ENCODE measurements around the gene LRRC18.
A peak's percentile ranks its signal among the peaks of the same experiment; 100 is the strongest.

The LRRC18 gene

DNA sequence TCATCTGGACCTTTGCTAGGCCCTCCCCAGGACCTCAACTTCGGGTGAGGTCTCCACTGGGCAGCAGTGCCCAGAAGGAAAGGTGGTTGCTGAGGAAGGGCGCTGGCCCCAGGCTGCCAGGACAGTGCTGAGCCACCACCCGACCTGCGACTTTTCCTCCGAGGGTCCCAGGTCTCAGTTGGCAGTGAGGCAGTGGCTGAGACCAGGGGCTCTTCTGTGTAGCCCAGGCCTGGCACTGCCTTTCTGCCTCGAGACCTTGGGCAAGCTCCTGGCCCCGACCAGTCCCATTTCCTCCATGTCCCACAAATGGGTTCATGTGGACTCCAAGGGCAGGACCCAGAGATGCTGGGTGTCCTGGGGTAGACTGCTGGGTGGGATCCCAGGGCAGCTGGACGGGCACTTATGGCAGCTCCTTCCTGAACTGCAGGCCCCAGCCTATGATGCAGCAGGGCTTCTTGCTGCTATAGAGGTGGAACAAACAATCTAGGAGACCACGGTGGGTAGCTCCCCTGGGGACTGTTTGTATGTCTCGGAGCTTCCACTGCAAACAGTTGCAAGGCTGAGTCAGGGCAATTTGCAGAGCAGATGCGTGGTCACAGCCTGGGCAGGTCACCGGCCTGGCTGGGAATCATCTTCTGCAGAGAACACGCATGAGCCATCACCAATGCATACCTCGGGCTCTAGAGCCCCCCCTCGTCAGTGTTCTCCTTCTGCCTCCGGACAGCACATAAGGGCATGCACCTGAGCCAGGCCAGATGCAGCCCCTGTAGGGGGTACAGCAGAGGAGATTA lies 17.9 kb upstream of the LRRC18 start:
- H3K4me3 ChIP-seq (ENCODE audit: low read depth, low read length), result no peak overlapping the region
- DNase-seq (ENCODE audit: low read depth), result peak; percentile 17
- TF ChIP-seq, protein P1, sequence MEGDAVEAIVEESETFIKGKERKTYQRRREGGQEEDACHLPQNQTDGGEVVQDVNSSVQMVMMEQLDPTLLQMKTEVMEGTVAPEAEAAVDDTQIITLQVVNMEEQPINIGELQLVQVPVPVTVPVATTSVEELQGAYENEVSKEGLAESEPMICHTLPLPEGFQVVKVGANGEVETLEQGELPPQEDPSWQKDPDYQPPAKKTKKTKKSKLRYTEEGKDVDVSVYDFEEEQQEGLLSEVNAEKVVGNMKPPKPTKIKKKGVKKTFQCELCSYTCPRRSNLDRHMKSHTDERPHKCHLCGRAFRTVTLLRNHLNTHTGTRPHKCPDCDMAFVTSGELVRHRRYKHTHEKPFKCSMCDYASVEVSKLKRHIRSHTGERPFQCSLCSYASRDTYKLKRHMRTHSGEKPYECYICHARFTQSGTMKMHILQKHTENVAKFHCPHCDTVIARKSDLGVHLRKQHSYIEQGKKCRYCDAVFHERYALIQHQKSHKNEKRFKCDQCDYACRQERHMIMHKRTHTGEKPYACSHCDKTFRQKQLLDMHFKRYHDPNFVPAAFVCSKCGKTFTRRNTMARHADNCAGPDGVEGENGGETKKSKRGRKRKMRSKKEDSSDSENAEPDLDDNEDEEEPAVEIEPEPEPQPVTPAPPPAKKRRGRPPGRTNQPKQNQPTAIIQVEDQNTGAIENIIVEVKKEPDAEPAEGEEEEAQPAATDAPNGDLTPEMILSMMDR (IDR thresholded peaks at IDR 0.05; ENCODE audit: low read depth, low read length), result no peak
- TF ChIP-seq, protein P2, sequence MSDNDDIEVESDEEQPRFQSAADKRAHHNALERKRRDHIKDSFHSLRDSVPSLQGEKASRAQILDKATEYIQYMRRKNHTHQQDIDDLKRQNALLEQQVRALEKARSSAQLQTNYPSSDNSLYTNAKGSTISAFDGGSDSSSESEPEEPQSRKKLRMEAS (IDR thresholded peaks at IDR 0.05; ENCODE audit: low read depth, low read length), result no peak
- TF ChIP-seq MYC (IDR thresholded peaks at IDR 0.05; ENCODE audit: low read depth, low read length) (no peak), POLR2A (IDR thresholded peaks at IDR 0.05; ENCODE audit: extremely low read depth, insufficient read length) (no peak)

DNA sequence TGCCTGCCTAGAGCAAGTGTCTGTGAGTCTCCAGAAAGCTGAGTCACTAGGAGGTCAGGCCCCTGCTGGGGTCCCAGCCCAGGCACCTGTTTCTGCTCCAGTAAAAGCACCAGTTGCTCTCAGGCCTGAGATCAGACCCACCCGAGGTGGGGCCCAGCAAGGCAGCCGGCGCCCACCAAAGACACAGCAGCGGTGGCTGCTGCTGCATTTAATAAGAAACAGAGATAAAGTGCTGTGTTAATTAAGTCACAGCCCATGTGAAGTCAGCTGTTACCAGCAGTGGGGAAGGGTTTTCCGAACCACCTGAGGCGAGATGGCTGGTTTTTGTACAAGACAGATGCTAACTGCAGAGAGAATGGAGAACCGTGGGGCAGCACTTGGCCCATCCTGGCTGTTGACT lies 12.1 kb upstream of the LRRC18 start:
- DNase-seq (ENCODE audit: low read depth), result no peak
- H3K4me3 ChIP-seq (ENCODE audit: low read depth, low read length), result no peak overlapping the region
- TF ChIP-seq, protein P2 (IDR thresholded peaks at IDR 0.05; ENCODE audit: low read depth, low read length), result no peak
- TF ChIP-seq MYC (IDR thresholded peaks at IDR 0.05; ENCODE audit: low read depth, low read length) (no peak), POLR2A (IDR thresholded peaks at IDR 0.05; ENCODE audit: extremely low read depth, insufficient read length) (no peak)

DNA sequence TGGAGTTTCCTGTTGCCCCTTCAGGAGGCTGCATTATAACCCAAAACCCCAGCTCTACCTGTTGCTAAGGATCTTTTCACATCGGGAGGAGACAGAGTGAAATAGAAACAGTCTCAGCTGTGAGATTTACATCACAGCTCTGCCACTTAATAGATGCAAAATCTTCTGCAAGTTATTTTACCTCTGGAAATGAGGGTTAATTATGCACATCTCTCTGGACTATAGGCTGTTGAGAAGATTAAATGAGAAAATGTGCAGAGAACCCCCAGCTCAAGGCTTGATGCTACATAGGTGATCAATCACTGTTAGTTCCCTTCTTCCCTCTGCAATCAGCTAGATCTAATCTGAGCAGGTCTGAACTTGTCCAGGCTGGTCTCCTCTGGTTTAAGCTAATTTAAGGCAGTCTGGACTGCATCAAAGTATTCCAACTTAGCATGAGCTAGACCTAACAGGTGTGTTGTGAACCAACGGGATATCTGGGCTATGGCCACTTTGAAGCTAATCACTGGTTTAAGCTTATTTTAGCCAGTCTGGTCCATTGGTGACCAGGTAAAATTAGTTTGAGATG lies 8.9 kb upstream of the LRRC18 start:
- TF ChIP-seq, protein P2 (IDR thresholded peaks at IDR 0.05; ENCODE audit: low read depth, low read length), result no peak
- TF ChIP-seq POLR2A (IDR thresholded peaks at IDR 0.05; ENCODE audit: extremely low read depth, insufficient read length) (no peak), MYC (IDR thresholded peaks at IDR 0.05; ENCODE audit: low read depth, low read length) (no peak)
- TF ChIP-seq, protein P1 (IDR thresholded peaks at IDR 0.05; ENCODE audit: low read depth, low read length), result no peak
- no peak overlapping the region for H3K4me3 ChIP-seq (ENCODE audit: low read depth, low read length)
- DNase-seq (ENCODE audit: low read depth), result no peak

DNA sequence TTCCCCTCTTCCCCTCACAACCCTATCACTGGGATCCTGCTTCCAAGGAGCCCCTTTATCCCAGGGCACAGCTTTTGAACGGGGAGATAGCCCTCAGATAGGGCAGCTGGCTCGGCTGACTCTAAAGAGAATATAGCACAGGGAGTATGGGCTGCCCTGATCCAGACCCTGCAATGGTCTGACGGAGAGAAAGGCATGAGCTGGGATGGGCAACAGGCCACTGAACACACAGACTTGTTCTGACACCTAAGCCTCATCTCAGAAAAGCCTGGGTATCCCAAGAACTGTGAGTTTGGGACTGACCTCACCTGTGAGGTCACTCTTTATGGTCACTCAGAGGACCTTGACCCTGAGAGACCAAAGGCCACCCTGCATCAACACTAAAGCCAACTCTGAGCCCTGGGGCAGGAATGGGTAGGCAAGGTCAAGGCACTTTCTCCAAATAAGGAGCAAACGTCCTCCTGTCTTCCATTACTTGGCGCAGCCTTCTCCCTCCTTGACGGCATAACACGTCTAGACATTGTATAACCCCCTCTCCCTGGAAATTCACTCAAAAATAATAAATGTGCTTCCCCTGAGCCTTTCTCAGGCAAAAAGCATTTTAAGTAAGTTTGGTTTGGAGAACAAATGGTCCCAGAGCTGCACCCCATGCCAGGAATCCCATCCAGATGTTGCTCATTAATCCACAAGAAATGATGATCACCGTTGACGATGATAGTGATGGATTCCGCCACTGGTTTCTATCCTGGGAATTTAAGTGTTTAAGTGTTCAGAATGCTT lies 8.2 kb upstream of the LRRC18 start:
- no peak for DNase-seq (ENCODE audit: low read depth)
- TF ChIP-seq POLR2A (IDR thresholded peaks at IDR 0.05; ENCODE audit: extremely low read depth, insufficient read length) (no peak), MYC (IDR thresholded peaks at IDR 0.05; ENCODE audit: low read depth, low read length) (no peak)
- TF ChIP-seq, protein P2 (IDR thresholded peaks at IDR 0.05; ENCODE audit: low read depth, low read length), result no peak
- TF ChIP-seq, protein P1 (IDR thresholded peaks at IDR 0.05; ENCODE audit: low read depth, low read length), result no peak
- no peak overlapping the region for H3K4me3 ChIP-seq (ENCODE audit: low read depth, low read length)

DNA sequence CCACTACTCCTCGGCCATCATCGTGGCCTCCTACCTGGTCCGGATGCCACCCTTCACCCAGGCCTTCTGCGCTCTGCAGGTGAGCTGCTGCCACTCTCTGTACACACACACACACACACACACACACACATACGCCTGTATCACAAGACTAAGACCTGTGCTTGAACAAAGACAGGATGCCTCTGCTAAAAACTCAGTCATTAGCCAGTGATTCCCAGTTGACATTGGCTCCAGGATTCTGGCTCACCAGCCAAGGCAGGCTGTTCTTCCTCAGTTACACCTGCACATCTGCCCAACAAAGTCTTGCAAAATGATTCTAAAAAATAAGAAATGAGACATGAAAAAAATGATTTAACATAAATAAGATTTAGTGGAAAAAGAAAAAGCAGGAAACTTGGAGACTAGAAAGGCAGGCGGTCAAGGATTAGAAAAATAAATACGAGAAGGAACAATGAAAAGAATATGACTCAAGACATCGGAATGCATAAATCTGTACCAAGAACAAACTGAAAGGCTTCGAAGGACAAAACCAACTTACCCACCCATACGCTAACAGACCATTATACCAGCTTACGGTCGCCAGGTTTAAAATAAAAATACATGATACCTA lies 7.4 kb upstream of the LRRC18 start:
- no peak for TF ChIP-seq POLR2A (IDR thresholded peaks at IDR 0.05; ENCODE audit: extremely low read depth, insufficient read length)
- TF ChIP-seq, protein P2 (IDR thresholded peaks at IDR 0.05; ENCODE audit: low read depth, low read length), result no peak
- no peak for TF ChIP-seq MYC (IDR thresholded peaks at IDR 0.05; ENCODE audit: low read depth, low read length)
- TF ChIP-seq, protein P1 (IDR thresholded peaks at IDR 0.05; ENCODE audit: low read depth, low read length), result no peak
- H3K4me3 ChIP-seq (ENCODE audit: low read depth, low read length), result no peak overlapping the region
- DNase-seq (ENCODE audit: low read depth), result no peak

All from NB4 (cell line).